GM12872 (cell line): Measurements from ENCODE around the gene TAB3.

ENCODE experiments used
- CTCF ChIP-seq: IDR thresholded peaks from 3 replicates; pipeline ENCODE4 v1.5.1; 2011; ENCODE audit warnings: low read depth, mild to moderate bottlenecking, low read length, moderate library complexity; ENCODE audit not compliant: insufficient read depth

TAB3 gene

DNA sequence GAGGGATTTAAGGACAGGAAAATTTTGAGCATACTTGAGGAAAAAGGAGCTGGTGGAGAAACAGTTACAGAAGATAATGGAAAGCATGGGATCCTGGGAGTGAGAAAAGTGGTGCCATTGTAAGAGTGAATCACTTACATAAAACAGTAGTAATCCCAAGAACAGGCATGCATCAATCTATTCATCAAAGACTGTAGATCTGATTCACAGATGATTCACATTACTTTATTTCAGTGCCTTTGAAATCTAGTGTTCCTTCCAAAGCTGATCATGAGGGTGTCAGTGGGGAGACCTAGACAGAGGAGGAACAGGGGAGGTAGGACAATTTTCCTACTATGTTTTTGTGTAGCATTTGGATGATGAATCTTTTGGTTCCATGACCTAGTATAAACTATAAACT is 102.7 kb downstream of the TAB3 start:
- no peak for TF ChIP-seq CTCF

DNA sequence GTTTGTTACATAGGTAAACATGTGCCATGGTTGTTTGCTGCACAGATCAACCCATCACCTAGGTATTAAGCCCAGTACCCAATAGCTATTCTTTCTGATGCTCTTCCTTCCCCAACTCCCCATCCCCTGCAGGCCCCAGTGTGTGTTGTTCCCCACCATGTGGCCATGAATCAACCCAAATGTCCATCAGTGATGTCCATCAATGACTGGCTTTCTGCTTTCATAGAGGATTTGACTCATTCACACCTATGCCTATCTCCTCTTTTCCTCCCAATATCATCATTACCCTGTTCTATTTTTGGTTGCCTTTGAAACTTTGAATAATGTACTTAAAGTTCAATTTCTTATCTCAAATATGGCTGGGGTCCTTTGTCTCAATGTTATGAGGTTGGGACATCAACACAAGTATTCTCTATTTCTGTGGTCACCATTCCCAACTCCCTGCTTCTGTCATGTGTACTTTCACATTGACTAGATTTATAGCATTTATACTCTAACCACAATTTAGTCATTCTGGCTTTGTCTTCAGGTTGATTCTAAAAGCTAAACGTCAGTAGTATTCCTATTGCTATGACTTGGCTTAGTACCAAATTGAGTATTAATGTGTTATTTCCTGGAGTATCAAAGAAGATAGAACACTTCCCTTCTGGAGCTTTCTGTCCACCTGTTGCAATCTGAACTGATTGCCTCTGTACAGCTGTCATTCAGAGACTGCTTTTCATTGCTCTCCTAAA is 107.2 kb downstream of the TAB3 start:
- TF ChIP-seq CTCF, result no peak

GRCh38 chrX:30779453-30780030 is 109.5 kb downstream of the TAB3 start:
- TF ChIP-seq CTCF, result no peak

DNA sequence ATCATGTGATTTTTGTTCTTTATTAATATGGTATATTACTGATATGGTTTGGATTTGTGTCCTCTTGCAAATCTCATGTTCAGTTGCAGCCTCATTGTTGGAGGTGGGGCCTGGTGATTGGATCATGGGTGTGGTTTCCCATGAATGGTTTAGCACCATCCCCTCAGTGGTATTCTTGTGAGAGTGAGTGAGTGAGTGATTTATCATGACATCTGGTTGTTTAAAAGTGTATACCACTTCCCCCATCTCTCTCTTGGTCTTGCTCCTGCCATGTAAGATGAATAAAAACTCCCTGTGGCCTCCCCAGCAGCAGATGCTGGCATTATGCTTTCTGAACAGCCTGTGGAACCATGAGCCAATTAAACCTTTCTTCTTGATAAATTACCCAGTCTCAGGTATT is 111.5 kb downstream of the TAB3 start:
- no peak for TF ChIP-seq CTCF
